HG03439 (cell line): ENCODE measurements around the gene RWDD4.
"Not testable (repeated sequence)": the region's sequence is repeated elsewhere in the genome, so short reads cannot be mapped to it uniquely, and the experiment has no call there.

Source experiments
- ATAC-seq: cut with Tn5 transposase; IDR thresholded peaks from one replicate; pipeline ENCODE4 v1.9.1; 2021; ENCODE audit warnings: mild to moderate bottlenecking, moderate library complexity; ENCODE audit not compliant: unreplicated experiment

Gene RWDD4

DNA sequence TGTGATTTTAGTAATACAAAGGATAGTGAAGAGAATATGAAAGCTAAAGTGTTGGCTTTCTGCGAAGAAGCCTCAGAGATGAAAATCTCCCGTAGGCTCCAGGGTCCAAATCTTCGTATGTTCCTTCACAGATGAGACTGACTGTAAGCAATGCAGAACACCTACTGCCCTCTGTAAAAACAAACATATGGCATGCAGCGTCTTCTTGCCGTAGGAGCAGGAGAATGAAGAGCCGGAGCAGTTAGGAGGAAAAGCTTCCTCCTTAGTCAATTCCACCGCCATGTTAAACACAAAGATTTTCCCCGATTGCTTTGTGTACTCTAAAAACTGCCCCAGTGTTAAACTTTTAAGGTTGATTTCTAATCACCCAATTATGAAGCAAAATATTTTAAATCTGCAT, 22.5 kb downstream of the RWDD4 start:
- ATAC-seq: no peak

DNA sequence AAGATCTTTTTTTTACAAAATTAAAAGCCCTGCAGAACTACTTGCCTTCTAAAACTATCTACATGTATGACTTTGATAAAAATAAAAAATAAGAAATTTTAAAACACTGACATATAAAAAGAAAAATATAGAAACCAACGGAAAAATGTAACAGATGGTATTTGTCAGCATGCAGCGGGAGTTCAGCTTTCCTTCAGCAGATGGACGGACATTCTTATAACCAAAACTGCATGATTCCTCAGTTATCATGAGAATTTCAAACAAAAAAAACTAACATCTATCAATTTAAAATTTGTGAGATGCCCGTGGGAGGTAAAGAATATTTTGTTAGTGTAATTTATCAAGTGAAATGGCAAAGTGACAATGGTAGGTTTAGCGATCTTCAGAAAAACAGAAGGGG, 23.2 kb downstream of the RWDD4 start:
- ATAC-seq: no peak

DNA sequence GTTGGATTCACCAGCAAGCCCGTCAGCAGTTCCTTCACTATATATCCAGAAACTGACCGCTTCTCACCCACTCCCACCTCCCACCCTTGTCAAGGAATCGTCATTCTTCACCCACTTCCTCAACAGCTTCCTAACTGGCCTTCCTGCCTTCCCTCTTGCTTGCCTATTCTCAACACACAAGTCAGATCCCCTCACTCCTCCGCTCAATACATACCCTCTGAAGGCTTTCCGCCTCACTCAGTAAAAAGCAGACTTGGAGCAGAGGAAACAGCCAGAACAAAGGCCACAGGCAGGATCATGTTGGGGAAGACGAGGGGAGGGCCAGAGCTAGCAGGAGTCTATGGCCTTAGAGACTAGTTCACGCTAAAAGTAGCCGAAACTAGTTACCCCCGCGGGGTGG, 23.7 kb downstream of the RWDD4 start:
- no peak for ATAC-seq

DNA sequence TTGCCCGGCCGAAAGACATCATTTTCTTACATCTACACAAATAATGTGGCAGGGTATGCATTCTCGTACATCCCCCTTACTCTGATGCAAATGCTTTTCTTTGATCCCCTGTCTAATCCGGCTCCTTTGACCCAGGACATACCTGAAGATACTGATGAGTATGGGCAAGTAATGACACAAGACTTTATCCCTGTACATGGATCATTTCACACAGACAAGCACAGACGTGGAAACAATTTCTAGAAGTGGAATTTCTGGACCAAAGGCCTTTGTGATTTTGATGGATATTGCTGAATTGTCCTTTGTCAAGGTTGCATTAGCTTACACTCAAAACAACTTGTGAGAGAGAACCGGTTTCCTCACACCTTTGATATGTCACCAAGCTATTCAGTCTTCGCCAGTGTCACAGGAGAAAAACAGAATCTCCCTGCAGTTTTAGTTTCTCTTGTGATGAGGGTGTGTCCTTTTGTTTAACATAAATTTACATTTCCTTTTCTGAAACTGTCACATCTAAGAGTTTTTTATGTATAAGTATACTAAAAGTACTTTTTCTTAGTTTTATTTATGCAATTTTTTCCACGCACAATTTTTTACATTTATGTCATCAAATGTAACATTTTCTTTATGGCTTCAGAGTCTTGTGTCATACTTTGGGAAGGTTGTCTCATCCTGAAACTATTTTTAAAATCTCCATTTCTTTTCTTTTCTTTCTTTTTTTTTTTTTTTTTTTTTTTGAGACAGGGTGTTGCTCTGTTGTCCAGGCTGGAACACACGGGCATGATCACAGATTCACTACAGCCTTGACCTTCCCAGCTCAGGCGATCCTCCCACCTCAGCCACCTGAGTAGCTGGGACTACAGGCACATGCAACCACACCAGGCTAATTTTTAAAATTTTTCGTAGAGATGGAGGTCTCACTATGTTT, 25.2 kb downstream of the RWDD4 start:
- no peak for ATAC-seq

DNA sequence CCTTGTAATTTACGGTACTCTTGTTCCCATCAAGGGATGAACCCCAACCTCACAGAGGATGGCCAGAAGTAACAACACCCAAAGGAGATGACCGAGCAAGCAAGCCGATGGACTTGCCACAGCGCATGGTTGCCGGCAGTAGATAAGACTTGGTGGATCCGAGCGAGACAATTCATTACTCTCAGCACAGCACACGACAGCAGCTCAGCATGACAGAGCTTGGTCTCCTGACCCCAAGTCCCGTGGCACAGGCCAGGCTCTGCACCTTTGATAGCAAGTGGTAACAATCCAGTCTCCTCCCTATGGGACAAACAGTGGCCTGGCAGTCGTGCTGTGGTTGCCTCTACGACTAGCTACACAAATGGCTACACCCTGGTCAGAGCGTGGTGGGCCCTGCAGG, 26.3 kb downstream of the RWDD4 start:
- ATAC-seq: no peak

DNA sequence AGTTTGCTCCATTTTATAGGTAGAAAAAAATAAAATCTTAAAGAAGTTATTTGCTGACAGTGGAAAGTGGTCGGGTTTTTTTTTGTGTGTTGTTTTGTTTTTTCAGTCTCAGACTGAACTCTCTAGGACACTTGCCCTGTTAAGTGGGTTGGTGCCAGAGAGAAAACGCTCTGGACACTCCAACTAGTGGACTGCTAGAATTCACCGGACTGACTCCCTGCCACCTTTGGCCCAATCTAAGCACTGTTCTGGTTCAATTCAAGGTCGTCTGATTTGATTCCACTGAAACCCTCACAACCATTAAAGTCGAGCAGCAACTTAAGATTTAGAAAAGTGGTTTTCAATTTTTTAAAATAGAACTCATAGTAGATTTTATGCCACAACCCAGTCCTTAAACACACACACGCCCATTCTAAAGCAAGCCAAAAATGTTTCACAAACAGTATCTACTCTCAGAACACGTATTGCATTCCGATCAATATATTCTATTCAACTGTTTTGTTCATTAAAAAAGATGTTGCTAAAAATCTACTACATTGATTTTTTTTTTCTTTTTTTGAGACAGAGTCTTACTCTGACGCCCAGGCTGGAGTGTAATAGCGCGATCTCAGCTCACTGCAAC, 27.3 kb downstream of the RWDD4 start:
- no peak for ATAC-seq

DNA sequence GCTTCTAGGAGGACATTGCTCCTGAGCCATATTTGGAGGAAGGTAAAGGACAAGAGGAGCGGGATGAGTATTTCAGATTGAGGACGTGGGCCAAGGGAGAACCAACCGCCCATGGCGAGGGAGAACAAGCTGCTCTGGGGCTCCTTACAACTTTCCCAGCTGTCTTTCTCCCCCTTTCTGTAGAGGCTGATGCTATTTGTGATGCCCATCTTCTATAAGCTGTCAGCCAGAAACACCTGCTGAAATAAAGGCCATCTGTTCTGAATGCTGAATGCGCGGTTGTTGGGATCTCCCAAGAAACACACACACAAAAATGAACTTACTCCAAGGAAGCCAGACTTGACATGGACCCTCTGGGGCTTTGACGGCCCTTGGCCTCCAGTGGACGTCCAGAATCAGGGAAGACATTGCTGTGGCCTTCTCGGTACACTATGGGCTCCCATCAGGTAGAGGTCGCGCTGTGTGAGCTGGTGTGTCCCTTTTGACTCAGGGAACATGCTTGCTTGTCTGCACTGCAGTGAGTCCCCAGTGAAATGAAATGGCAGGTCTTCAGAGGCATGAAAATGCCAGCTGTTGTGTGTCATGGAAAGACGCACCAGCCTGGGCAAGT, 30.9 kb downstream of the RWDD4 start:
- ATAC-seq: no peak

DNA sequence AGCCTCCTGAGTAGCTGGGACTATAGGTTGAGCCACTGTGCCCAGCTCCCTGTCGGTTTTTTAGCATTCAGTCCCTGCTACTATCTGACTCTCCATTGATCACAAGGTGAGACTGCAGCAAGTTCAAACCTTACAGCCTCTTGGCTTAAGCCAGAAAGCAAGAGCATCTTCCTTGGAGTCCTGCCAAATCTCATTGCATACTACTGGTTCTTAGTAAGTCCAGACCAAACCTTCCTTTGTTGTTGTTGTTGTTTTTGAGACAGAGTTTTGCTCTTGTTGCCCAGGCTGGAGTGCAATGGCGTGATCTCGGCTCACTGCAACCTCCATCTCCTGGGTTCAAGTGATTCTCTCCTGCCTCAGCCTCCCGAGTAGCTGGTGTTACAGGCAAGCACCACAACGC, 31.7 kb downstream of the RWDD4 start:
- ATAC-seq: not testable (repeated sequence)

DNA sequence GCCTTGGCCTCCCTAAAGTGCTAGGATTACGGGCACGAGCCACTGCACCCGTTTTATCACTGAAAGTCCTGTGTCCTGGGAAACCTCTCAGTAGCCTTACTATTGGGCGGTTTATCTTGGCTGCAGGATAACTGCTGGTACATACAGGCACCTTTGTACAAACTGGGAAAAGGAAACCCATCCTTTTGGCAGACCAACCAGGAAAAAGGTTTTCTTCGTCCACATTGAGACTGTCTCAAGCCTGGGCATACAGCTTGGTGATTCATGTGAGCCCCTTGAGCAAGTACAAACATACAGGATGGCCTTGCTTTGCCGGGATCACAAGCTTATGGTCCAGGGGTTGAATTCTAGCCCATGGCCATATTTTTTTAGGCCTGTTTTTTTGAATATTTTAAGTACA, 32.8 kb downstream of the RWDD4 start:
- no peak for ATAC-seq

DNA sequence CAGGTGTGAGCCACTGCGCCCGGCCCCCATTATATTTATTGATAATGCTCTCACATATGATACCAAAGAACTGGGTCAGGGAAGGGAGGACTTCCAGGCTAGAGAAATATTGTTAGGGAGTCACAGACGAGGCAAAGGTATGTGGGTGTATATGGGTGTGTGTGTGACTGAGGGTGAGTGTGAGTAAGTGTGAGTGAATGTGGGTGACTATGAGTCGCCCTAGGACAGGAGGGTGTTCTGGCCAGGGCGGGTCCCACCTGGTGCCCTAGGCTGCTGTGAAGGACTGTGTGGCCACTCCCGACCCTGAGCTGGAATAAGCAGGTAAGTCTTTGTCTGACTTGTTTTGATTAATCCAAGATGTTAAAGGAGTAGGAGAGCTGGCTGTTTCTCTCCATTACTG, 34.4 kb downstream of the RWDD4 start:
- no peak for ATAC-seq

DNA sequence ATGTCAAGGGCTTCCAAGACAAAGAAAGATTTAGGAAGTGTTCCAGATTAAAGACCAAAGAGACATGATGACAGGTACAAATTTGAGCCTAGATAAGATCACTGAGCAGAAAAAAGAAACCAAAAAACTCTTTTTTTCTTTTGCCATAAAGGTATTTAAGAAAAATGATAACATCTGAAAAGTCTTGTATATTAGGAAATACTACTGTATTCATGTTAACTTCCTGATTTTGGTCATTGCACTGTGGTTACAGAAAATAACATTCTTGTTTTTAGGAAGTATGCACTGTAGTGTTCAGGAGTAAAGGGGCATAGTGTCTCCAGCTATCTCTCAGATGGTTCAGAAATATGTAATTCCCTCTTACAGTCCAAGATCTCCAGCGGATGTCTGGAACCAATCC, 37.1 kb downstream of the RWDD4 start:
- ATAC-seq: no peak

DNA sequence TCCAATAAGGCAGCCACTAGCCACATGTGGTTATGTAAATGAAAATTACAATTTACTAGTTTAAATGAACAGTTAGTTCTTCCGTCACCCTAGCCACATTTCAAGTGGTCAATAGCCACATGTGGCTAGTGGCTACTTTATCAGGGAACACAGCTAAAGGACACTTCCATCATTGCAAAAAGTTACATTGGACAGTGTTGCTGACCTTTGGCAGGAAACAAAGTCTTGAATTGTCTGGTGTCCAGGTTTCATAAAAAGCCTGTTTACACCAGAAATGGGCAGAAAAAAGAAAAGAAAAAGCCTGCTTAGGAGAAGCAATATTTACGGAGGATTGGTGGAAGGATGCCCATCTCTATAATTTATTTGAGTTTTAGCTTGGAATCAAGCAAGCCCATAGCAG, 38.6 kb downstream of the RWDD4 start:
- ATAC-seq: no peak

DNA sequence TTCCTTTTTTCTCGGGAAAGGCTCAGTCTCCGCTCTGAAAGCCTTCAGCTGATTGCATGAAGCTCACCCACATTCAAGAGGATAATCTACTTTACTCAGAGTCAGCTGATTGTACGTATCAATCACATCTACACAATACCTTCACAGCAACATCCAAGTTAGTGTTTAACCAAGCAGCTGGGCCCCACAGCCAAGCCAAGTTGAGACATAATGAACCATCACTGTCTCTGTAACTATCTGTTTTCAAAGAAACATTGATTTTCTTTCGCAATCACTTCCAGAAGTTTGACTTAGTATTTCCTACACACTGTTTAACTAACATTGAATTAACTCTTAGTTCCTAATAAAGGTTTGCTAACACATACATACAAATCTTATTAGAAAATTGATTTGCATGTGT, 40.3 kb downstream of the RWDD4 start:
- no peak for ATAC-seq

DNA sequence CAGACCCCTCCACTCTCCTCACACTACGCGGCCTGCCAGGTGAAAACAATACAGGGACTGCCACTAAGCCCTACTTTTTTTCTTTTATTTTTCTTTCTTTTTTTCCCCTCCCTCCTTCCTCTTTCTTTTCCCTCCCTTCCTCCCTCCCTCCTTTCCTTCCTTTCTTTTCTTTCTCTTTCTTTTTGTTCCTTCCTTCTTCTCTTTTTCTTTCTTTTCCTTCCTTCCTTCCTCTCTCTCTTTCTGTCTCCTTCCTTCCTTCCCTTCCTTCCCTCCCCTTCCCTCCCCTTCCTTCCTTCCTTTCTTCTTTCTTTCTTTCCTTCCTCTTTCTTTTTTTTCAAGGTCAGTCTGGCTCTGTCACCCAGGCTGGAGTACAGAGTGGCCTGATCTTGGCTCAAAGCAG, 41.9 kb downstream of the RWDD4 start:
- ATAC-seq: no peak

DNA sequence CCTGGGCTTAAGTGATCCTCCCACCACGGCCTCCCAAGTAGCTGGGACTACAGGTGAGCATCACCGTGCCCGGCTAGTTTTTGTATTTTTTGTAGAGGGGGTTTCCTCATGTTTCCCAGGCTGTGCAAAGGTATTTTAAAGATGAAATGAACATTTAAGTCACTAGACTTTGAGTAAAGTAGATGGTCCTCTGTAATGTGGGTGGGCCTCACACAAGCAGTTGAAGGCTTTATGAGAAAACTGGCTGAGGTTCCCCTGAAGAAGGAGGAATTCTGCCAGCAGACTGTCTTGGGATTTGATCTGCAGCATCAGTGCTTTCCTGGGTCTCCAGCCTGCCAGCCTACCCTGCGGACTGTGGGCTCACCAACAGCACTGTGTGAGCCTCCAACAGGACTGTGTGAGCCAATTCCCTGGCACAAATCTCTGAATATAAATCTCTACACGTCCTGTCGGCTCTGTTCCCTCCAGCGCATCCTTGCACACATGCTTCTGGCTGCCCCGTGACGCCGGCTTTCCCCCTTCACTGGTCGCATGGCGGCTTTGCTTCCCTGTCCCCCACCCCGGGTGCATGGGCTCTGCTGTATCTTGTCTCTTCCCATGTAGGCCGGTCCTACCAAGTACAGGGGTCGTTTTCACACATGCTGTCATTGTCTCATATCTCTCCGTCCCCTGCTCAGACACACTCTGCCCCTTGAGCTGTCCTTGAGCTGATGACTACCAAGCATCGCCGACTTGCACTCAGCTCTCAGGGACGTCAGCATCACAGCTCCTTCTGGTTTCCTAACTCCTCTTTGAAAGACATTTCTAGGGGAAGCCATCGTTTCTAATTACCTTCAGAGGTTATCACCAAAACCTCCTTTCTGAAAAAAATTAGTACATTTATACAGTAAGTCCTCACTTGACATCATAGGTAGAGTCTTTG, 46.4 kb downstream of the RWDD4 start:
- no peak for ATAC-seq

DNA sequence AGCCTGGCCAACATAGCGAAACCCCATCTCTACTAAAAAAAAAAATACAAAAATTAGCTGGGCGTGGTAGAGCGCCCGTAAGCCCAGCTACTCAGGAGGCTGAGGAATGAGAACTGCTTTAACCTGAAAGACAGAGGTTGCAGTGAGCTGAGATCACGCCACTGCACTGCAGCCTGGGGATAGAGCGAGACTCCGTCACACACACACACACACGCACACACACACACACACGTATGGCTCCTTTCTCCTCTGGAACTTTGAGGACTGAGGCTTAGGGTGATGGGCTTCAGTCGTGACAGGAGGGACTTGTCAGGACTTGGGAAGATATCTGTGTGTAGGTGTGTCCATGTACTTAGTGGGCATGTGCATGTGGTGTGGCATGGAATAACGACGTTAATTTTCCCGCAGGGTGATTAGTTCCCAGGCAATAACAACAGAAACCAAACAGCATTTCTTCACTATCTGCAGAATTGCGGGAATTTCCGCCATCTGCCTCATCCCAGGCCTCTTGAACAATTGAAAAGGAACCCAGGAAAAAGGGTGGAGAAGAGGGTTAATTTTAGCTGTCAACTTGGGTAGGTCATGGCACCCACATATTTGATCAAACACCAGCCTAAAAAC, 47.7 kb downstream of the RWDD4 start:
- no peak for ATAC-seq

DNA sequence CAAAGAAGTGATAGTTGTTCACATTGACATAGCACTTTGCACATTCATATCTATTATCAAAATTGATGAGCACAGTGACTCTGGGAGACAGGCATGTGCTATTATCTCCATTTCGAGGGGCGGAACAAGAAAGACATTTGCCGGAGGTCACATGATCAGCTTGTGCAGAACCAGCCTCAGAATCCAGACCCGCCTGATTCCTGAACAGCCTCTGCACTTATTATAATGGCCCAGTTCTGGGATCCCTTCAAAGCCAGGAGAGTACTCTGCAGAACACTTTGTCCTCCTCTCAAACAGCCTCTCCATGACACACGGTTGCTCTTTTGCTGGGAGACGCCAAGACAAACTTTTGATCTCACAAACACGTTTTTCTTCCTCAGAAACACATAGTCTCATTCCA, 48.4 kb downstream of the RWDD4 start:
- no peak for ATAC-seq

DNA sequence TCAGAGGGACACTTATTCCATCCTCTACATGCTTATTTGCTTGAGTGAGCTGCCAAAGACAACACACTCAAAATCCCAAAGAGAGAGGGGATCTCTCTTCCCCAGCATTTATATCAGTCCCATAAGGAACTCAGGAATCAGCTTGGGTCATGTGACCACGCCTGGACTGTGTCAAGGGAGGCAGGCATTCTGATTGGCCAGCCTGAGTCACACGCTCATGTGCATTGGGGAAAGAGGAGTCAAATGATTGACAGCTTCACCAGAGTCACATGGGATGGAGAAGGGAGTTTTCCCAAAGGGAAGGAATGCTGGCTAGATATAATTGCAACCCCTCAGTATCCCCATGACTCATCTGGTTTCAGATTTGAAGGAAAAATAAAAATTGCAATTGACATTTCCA, 49.0 kb downstream of the RWDD4 start:
- no peak for ATAC-seq

DNA sequence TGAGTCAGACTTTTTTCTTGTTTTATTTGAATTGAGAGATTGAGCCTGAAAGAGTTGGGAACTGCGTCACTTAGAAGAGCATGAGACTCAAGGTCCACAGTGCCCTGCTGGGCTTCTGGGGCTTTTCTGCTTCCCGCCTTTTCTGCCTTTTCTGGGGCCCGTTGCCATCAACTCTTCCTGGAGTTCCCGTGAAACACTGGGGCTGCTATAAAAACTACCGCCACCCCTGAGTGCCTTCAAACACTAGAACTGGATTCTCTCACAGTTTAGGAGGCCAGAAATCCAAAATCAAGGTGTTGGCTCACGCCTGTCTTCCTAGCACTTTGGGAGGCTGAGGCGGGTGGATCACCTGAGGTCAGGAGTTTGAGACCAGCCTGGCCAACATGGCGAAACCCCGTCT, 49.8 kb downstream of the RWDD4 start:
- ATAC-seq: no peak

DNA sequence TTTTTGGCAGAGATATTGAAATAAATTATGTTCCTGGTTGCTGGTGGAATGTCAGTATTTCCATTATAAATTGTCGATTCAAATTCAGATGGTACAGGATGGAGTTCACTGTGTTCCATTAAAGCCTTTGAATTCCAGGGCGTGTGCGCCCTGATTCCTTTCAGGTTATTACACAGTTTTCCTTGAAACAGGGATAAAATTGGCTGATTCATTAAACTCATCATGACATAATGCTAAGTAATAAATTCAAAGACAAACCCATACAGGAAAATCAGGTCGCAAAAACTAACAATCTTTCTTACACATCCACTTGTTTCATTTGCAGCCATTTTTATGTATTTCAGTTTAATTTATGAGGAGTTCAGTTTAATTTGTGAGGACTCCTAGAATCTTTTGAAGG, 51.1 kb downstream of the RWDD4 start:
- no peak for ATAC-seq

DNA sequence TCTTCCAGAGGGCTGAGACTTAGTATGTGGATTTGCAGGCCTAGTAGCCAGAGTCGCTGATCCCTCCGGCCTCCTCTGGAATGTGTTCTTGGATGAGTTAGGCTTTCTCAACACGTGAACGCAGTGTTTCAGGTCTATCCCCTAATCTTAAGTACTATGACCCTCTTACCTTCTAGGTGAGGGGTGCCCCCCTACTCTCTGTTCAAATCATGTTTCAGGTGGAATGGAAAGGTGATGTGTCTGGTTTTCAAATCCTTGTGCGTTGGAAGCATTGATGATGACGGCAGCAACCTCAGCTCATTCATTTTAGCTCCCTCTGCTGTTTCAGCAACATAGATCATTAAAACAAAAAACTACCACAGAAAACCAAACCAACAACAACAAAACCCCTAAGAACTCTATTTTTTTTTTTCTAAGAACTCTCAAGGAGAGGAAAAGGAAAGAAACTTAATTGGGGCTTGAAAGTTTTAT, 56.4 kb downstream of the RWDD4 start:
- ATAC-seq: no peak
